ENCODE results near the gene PIGQ. TPM values are rescaled to one million over a fixed set of nuclear protein-coding genes. Genes with fewer than 3 reads are reported as not detected.

The PIGQ gene
- total and polyA plus RNA-seq, 2 of the 13 experiments (the other 11 are each of a cell fraction or from before 2014, with no cell fraction given) = 7.7 to 19.7 TPM

- no peak for TF ChIP-seq THAP9 (CRISPR knock-in tag; IDR thresholded peaks at IDR 0.05; ENCODE audit: borderline replicate concordance)
- TF ChIP-seq STAG1 (CRISPR knock-in tag; IDR thresholded peaks at IDR 0.05) = peak; percentile 21; the same call in 1 of the 2 replicates
- peak; percentile 73 for TF ChIP-seq CHD2 (IDR thresholded peaks at IDR 0.05; ENCODE audit: low read depth, low read length)
- TF ChIP-seq MTA1 (CRISPR knock-in tag; IDR thresholded peaks at IDR 0.05; ENCODE audit: borderline replicate concordance) = peak; percentile 60; the same call in 1 of the 2 replicates
- no peak for TF ChIP-seq GTF2F1 (IDR thresholded peaks at IDR 0.05; ENCODE audit: low read length)
- TF ChIP-seq KMT2A (CRISPR knock-in tag; IDR thresholded peaks at IDR 0.05) = peak; percentile 20; the same call in 1 of the 2 replicates
- TF ChIP-seq MTERF4 (CRISPR knock-in tag; IDR thresholded peaks at IDR 0.05) = peak; percentile 89
- TF ChIP-seq ZNF230 (CRISPR knock-in tag; IDR thresholded peaks at IDR 0.05) = peak; percentile 88; the same call in 1 of the 2 replicates
- peak; percentile 63 for TF ChIP-seq ZNF276 (CRISPR knock-in tag; IDR thresholded peaks at IDR 0.05; ENCODE audit: low read depth)
- no peak for TF ChIP-seq ATRX (CRISPR knock-in tag; IDR thresholded peaks at IDR 0.05; ENCODE audit: borderline replicate concordance)
- TF ChIP-seq CENPX (CRISPR knock-in tag; IDR thresholded peaks at IDR 0.05) = no peak
- no peak; the same call in 1 of the 2 replicates for TF ChIP-seq CENPBD1 (CRISPR knock-in tag; IDR thresholded peaks at IDR 0.05; ENCODE audit: borderline replicate concordance, low read depth)
- 0 out of 2 replicates have a peak, but pooled peaks have one; percentile 24 for TF ChIP-seq NFAT5 (CRISPR knock-in tag; IDR thresholded peaks at IDR 0.05)
- 0 out of 2 replicates have a peak, but pooled peaks have one; percentile 40 for TF ChIP-seq ARHGAP35 (CRISPR knock-in tag; IDR thresholded peaks at IDR 0.05; ENCODE audit: borderline replicate concordance)
- TF ChIP-seq ZNF3 (CRISPR knock-in tag; IDR thresholded peaks at IDR 0.05) = no peak
- TF ChIP-seq KDM4B (CRISPR knock-in tag; IDR thresholded peaks at IDR 0.05) = no peak
- TF ChIP-seq ISL2 (CRISPR knock-in tag; IDR thresholded peaks at IDR 0.05) = 0 out of 2 replicates have a peak, but pooled peaks have one; percentile 23
Measured at GRCh38 chr16:527015-527903, 42.5 kb upstream of the PIGQ start, which contains the start of gene CAPN15 (continued).

All from HepG2 (cell line).